Measurements from ENCODE around the gene MSRB2.

DNA sequence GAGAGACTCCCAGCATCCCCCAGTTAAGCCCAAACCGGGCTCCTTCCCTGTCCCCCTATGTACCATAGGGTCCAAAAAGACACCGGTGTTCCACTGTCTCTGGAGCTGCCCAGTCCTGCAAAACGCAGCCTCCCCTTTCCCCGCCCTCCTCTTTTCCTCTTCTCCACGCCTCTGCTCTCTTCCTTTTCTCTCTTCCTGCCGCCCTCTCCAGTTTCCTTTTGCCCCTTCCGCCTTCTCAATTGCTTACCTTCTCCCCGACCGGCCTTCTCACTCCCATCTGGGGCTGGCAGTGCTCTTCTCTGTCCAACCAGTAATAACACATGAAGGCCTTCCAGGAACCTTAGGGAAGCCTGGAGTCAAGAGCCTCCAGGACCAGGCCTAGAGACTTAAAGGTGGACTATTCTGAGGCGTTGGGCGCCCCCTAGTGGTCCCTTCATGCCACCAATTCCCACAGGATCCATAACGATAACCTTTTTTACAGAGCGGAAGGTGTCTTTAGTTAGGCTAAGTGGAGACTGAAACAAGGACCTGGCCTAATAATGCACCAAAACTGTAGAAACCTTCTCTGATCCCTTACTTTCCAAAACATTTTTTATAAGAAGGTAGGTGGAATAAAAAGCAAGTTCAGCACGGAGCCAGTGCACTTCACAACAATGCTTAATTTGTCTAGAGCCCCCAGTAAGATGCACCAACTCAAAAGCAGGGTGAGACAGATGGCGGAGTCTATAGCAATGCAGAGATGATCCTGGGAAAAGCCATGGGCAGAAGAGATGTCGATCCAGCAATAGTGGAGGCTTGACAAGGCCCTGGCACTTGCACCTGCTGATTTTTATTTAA is 27.2 kb upstream of the MSRB2 start:
- TF ChIP-seq, protein P1, sequence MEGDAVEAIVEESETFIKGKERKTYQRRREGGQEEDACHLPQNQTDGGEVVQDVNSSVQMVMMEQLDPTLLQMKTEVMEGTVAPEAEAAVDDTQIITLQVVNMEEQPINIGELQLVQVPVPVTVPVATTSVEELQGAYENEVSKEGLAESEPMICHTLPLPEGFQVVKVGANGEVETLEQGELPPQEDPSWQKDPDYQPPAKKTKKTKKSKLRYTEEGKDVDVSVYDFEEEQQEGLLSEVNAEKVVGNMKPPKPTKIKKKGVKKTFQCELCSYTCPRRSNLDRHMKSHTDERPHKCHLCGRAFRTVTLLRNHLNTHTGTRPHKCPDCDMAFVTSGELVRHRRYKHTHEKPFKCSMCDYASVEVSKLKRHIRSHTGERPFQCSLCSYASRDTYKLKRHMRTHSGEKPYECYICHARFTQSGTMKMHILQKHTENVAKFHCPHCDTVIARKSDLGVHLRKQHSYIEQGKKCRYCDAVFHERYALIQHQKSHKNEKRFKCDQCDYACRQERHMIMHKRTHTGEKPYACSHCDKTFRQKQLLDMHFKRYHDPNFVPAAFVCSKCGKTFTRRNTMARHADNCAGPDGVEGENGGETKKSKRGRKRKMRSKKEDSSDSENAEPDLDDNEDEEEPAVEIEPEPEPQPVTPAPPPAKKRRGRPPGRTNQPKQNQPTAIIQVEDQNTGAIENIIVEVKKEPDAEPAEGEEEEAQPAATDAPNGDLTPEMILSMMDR (IDR thresholded peaks at IDR 0.05): no peak
- no peak for TF ChIP-seq POLR2A (IDR thresholded peaks at IDR 0.05)

All from lower leg skin (tissue), 3 donors.